Natural killer cell (primary cell): ENCODE results near the gene CNR2. TPM values are rescaled to one million over a fixed set of nuclear protein-coding genes. Genes with fewer than 3 reads are reported as not detected.
"Not testable (repeated sequence)": the region's sequence is repeated elsewhere in the genome, so short reads cannot be mapped to it uniquely, and the experiment has no call there.

Experiments used
- ATAC-seq, 3 donors: fragments of 150-1000 bp in 2 of 3; fragments of 200-7000 bp in 1 of 3; cut with Tn5 transposase; 1 replicate in 1 of 3; 2 replicates in 2 of 3; pipeline ENCODE4 v1.10.0; 2021; ENCODE audit warnings: mild to moderate bottlenecking in 2 of 3, moderate library complexity in 2 of 3
- DNase-seq, 2 donors: peaks; one replicate each; pipeline versions ENCODE4 v3.0.0 to v3.0.0-alpha.2; 2013 to 2021; ENCODE audit warnings: mixed read lengths in 1 of 2
- H3K27ac ChIP-seq: one replicate; pipeline ENCODE4 v1.5.1; 2013; ENCODE audit warnings: mild to moderate bottlenecking, low read length
- H3K27me3 ChIP-seq: one replicate; pipeline ENCODE4 v1.6.1; 2013; ENCODE audit warnings: low read length; ENCODE audit not compliant: control insufficient read depth, insufficient read depth
- H3K36me3 ChIP-seq: one replicate; pipeline ENCODE4 v1.6.1; 2013; ENCODE audit warnings: low read length; ENCODE audit not compliant: control insufficient read depth, insufficient read depth
- H3K4me1 ChIP-seq: one replicate; pipeline ENCODE4 v1.6.1; 2013; ENCODE audit warnings: low read length; ENCODE audit not compliant: control insufficient read depth, insufficient read depth
- H3K4me3 ChIP-seq: one replicate; pipeline ENCODE4 v1.5.1; 2013; ENCODE audit warnings: low read length
- H3K9me3 ChIP-seq: one replicate; pipeline ENCODE4 v1.6.1; 2013; ENCODE audit warnings: low read length; ENCODE audit not compliant: control insufficient read depth, insufficient read depth
- H3K27ac Mint-ChIP-seq, 2 donors: one replicate each; pipeline ENCODE4 v1.8.0; 2022; ENCODE audit warnings: mild to moderate bottlenecking in 2 of 2, mixed read lengths in 2 of 2, moderate library complexity in 1 of 2
- H3K27me3 Mint-ChIP-seq, 2 donors: one replicate each; pipeline ENCODE4 v1.8.0; 2022; ENCODE audit warnings: low read depth in 2 of 2, mixed read lengths in 2 of 2
- H3K36me3 Mint-ChIP-seq: one replicate; pipeline ENCODE4 v1.8.0; 2022; ENCODE audit warnings: mixed read lengths
- H3K4me1 Mint-ChIP-seq, 2 donors: one replicate each; pipeline ENCODE4 v1.8.0; 2022; ENCODE audit warnings: mixed read lengths in 2 of 2
- H3K4me3 Mint-ChIP-seq: one replicate; pipeline ENCODE4 v1.8.0; 2022; ENCODE audit warnings: mild to moderate bottlenecking, moderate library complexity, mixed read lengths
- H3K9me3 Mint-ChIP-seq, 2 donors: one replicate each; pipeline ENCODE4 v1.8.0; 2022; ENCODE audit warnings: mixed read lengths in 2 of 2
- WGBS: methylation state at CpG from one replicate; pipeline ENCODE4 v1.1.7; 2013; ENCODE audit warnings: missing lambda C conversion rate; ENCODE audit not compliant: insufficient coverage; 5-methylcytosine and 5-hydroxymethylcytosine counted together
- intact Hi-C: fragments of 100-400 bp; cut with micrococcal nuclease; formaldehyde crosslinking; loops from one replicate; pipeline ENCODE4 v1.14.2; 2022
- total RNA-seq, 4 donors: library from RNA; stranded (reverse); fragments of 120-200 nt in 1 of 4; gene quantifications; one replicate each; pipeline versions ENCODE4 v1.2.3 to v1.2.4, GENCODE V29; 2013 to 2022
- TF ChIP-seq, protein P1 (sequence below): fragments of 200-600 bp; IDR thresholded peaks from one replicate; pipeline ENCODE4 v1.8.0; 2022; ENCODE audit warnings: antibody characterized with exemption

The CNR2 gene
- total RNA-seq, 3 donors from 2014 or later (not counting 1 experiment from before 2014, with no cell fraction given) = 5.3 to 12.0 (median 6.1) TPM

- Mint-ChIP-seq H3K9me3 (no peaks in the 10 kb centered on the region), H3K36me3 (no peaks in the 10 kb centered on the region), H3K27ac (no peak overlapping the region), H3K4me1 (peaks cover 7 to 12% of the 10 kb centered on the region in 2 donors), H3K4me3 (peak overlapping the region; percentile 74), H3K27me3 (peaks cover 0 to 6% of the 10 kb centered on the region in 2 donors)
- peaks cover 9% of the 10 kb centered on the region for H3K4me1 ChIP-seq
- no peaks in the 10 kb centered on the region for H3K27me3 ChIP-seq
- no peaks in the 10 kb centered on the region for H3K36me3 ChIP-seq
- peak overlapping the region; percentile 2 for H3K4me3 ChIP-seq
- H3K27ac ChIP-seq = no peak overlapping the region
- 1% methylated on average over 9 of the region's 21 CpGs for WGBS
- intact Hi-C loops = no loop called here
- TF ChIP-seq, protein P1, sequence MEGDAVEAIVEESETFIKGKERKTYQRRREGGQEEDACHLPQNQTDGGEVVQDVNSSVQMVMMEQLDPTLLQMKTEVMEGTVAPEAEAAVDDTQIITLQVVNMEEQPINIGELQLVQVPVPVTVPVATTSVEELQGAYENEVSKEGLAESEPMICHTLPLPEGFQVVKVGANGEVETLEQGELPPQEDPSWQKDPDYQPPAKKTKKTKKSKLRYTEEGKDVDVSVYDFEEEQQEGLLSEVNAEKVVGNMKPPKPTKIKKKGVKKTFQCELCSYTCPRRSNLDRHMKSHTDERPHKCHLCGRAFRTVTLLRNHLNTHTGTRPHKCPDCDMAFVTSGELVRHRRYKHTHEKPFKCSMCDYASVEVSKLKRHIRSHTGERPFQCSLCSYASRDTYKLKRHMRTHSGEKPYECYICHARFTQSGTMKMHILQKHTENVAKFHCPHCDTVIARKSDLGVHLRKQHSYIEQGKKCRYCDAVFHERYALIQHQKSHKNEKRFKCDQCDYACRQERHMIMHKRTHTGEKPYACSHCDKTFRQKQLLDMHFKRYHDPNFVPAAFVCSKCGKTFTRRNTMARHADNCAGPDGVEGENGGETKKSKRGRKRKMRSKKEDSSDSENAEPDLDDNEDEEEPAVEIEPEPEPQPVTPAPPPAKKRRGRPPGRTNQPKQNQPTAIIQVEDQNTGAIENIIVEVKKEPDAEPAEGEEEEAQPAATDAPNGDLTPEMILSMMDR = no peak
- ATAC-seq (peak; percentile 98 to 99 (median 99)), DNase-seq (peak; percentile 58 to 89)
- H3K9me3 ChIP-seq = no peaks in the 10 kb centered on the region
Observed at GRCh38 chr1:23838401-23838866, 74.7 kb downstream of the CNR2 start.

GRCh38 chr1:23837908-23838307 lies 75.3 kb downstream of the CNR2 start:
- peak in 1 of 3 donors; percentile 3 for ATAC-seq
- peaks cover 7 to 12% of the 10 kb centered on the region in 2 donors for H3K4me1 Mint-ChIP-seq
- Histone ChIP-seq H3K27me3 (no peaks in the 10 kb centered on the region), H3K9me3 (no peaks in the 10 kb centered on the region), H3K4me3 (no peak overlapping the region), H3K4me1 (peaks cover 9% of the 10 kb centered on the region), H3K36me3 (no peaks in the 10 kb centered on the region), H3K27ac (no peak overlapping the region)
- H3K4me3 Mint-ChIP-seq = peak overlapping the region; percentile 74
- peaks cover 0 to 6% of the 10 kb centered on the region in 2 donors for H3K27me3 Mint-ChIP-seq
- no peaks in the 10 kb centered on the region for H3K9me3 Mint-ChIP-seq
- DNase-seq = peak in 1 of 2 donors; percentile 13
- no peaks in the 10 kb centered on the region for H3K36me3 Mint-ChIP-seq
- no peak overlapping the region for H3K27ac Mint-ChIP-seq
- WGBS = 44% methylated on average over 13 of the region's 13 CpGs
- TF ChIP-seq, protein P1 = no peak
- intact Hi-C loops = no loop called here

DNA sequence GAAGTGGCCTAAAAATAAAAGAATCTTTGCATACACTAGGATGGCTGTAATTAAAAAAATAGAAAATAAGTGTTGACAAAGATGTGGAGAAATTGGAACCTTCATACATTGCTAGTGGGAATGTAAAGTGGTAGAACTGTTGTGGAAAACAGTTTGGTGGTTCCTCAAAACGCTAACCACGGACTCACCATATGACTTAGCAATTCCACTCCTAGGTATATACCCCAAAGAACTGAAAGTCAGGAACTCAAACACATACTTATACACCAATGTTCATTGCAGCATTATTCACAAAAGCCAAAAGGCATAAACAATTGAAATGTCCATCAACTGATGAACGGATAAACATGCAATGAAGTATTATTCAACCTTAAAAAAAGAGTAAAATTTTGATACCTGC lies 77.1 kb downstream of the CNR2 start:
- H3K27ac ChIP-seq = no peak overlapping the region
- H3K4me1 ChIP-seq = peaks cover 9% of the 10 kb centered on the region
- H3K27me3 ChIP-seq = no peaks in the 10 kb centered on the region
- ATAC-seq (no peak), DNase-seq (no peak)
- TF ChIP-seq, protein P1 = no peak
- H3K36me3 Mint-ChIP-seq = no peaks in the 10 kb centered on the region
- H3K27ac Mint-ChIP-seq = no peak overlapping the region
- no peaks in the 10 kb centered on the region for H3K9me3 ChIP-seq
- WGBS = 10% methylated on average over 2 of the region's 3 CpGs
- no peak overlapping the region for H3K4me3 Mint-ChIP-seq
- H3K36me3 ChIP-seq = no peaks in the 10 kb centered on the region
- peaks cover 0 to 8% of the 10 kb centered on the region in 2 donors for H3K27me3 Mint-ChIP-seq
- no peaks in the 10 kb centered on the region for H3K9me3 Mint-ChIP-seq
- H3K4me1 Mint-ChIP-seq = peaks cover 7 to 12% of the 10 kb centered on the region in 2 donors
- H3K4me3 ChIP-seq = no peak overlapping the region
- intact Hi-C loops = no loop called here

- WGBS = 81% methylated on average over 5 of the region's 6 CpGs
- H3K27ac Mint-ChIP-seq, H3K4me3 ChIP-seq, DNase-seq, ATAC-seq, intact Hi-C loops, H3K9me3 Mint-ChIP-seq, H3K4me3 Mint-ChIP-seq, H3K4me1 ChIP-seq, H3K27me3 ChIP-seq, H3K27me3 Mint-ChIP-seq, H3K9me3 ChIP-seq, H3K36me3 Mint-ChIP-seq, H3K36me3 ChIP-seq, H3K27ac ChIP-seq: not testable (repeated sequence)
- H3K4me1 Mint-ChIP-seq = peaks cover 7 to 12% of the 10 kb centered on the region in 2 donors
Observed at GRCh38 chr1:23834156-23834555, 79.0 kb downstream of the CNR2 start.
